ENCODE measurements around the gene CTNNA1.
A peak's percentile ranks its signal among the peaks of the same experiment; 100 is the strongest.
"Not testable (repeated sequence)": the region's sequence is repeated elsewhere in the genome, so short reads cannot be mapped to it uniquely, and the experiment has no call there.

CTNNA1 gene, protein sequence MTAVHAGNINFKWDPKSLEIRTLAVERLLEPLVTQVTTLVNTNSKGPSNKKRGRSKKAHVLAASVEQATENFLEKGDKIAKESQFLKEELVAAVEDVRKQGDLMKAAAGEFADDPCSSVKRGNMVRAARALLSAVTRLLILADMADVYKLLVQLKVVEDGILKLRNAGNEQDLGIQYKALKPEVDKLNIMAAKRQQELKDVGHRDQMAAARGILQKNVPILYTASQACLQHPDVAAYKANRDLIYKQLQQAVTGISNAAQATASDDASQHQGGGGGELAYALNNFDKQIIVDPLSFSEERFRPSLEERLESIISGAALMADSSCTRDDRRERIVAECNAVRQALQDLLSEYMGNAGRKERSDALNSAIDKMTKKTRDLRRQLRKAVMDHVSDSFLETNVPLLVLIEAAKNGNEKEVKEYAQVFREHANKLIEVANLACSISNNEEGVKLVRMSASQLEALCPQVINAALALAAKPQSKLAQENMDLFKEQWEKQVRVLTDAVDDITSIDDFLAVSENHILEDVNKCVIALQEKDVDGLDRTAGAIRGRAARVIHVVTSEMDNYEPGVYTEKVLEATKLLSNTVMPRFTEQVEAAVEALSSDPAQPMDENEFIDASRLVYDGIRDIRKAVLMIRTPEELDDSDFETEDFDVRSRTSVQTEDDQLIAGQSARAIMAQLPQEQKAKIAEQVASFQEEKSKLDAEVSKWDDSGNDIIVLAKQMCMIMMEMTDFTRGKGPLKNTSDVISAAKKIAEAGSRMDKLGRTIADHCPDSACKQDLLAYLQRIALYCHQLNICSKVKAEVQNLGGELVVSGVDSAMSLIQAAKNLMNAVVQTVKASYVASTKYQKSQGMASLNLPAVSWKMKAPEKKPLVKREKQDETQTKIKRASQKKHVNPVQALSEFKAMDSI

DNA sequence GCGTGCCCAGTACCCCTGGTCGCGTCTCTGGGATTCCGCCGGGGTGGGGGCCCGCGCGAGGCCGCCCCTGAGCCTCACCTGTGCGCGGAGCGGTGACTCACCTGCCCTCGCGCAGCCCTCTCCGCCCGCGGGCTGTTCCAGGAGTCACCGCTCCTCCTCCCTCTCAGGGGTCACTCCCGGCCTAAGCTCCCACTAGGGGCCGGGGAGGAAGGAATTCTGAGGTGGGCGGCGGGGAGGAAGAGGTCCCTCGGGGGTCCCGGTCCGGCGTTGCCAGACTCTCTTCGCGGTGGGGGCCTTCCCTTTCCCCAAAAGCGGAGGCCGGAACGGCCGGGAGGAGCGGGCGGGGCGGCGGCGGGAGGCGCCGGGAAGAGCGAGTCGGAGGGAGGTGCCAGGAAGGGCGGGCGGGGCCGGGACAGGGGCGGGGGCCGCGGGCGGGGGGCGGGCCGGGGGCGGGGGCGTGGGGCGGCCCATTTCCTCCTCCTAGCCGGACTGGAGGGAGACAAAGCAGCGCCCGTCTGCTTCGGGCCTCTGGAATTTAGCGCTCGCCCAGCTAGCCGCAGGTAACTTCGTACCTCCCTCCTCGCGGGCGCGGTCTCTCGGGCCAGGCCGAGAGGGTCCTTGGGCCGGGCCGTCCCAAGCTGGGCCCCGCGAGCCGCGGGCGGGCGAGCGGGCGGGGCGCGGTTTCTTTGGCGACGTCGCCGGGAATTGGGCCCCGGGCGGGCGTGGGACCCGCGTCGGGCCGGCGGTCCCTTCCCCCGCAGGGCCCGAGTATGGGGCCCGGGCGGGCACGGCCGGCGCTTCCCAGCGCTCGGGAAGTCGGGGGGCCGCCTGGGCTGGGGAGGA is at the start of gene CTNNA1:
Gene CTNNA1 (plus strand): TSS at position 475 of the 843 bp plus-strand sequence. CDS start 28,500 bp downstream, outside the sequence.
- peak; percentile 95 for DNase-seq (ENCODE audit: low spot score)

DNA sequence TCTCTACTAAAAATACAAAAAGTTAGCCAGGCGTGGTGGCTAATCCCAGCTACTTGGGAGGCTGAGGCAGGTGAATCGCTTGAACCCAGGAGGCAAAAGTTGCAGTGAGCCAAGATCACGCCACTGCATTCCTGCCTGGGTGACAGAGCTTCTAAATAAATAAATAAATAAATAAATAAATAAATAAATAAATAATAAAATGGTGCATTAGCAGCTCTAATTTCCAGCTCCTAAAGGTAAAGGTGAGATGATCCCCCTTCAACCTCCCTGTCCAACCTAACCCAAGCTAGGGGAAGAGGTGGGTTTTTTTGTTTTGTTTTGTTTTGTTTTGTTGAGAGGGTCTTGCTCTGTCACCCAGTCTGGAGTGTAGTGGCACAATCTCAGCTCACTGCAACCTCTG is 49.4 kb upstream of the CTNNA1 start:
- DNase-seq (ENCODE audit: low spot score): not testable (repeated sequence)

DNA sequence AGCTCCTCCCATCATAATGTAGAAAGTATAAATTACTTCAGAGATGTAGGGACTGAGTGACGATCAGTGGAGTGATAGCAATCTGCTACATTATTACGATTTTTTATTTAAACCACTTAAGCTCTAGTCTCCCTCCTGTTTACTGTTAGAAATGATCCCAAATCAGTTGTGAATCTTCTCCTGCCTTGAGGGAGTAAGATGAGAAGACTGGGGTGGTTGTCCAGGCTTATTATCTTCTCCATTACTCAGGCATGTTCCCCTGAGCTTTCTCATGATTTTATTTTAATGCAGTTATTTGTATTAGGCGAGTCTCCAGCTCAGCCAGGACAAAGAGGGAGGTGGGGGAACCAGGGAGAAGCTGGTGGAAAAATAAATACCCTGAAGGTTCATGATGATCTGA is 48.2 kb upstream of the CTNNA1 start:
- no peak for DNase-seq (ENCODE audit: low spot score)

DNA sequence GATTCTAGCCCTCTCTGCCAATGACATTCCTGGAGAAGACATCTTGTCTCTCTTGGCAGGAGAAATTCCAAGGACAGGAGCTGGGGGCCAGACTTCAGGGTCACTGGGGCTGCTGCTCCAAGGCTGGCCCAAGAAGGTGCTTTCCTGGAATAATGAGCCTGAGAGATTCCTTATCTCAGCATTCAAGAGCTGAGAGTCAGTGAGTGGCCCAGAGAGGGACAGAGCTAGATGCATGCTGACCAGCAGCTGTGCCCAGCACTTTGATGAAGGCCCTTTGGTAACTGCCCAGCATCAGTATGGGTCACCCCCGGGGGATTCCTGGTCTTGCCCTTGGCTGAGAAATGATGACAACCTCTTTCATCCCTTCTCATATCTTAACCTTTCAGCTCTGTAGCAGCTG is 47.7 kb upstream of the CTNNA1 start:
- no peak for DNase-seq (ENCODE audit: low spot score)

DNA sequence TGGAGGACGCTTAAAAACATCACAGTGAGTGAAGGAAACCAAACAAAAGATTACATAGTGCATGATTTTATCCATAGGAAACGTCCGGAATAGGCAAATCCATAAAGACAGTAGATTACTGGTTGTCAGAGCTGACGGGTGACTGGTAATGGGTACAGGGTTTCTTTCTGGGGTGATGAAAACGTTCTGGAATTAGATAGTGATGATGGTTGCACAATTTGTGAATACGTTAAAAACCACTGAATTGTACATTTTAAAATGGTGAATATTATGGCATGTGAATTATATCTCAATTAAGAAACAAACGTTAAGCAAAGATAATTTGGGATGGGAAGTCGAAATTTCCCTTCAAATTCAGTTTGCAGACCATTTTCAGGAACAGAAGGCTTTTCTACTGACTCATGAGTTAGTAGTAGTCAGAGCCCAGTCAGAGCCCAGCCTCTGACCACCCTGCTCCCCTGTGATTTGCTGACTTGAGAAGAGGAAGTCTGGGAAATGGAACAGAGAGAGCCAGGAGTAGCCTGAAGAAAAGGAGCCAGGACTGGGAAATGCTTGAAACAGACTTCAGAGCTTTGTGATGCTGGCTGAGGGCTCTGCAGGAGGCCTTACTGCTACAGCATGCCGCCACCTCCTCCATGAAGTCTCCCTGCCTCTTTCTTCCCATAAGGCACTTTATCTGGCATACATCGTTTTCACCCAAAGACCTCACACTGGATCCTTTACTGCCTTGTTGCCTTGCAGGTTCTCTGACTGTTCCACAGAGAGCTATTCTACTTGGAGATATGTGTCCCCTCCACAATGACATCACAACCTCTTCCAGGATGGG is 46.4 kb upstream of the CTNNA1 start:
- no peak for DNase-seq (ENCODE audit: low spot score)

DNA sequence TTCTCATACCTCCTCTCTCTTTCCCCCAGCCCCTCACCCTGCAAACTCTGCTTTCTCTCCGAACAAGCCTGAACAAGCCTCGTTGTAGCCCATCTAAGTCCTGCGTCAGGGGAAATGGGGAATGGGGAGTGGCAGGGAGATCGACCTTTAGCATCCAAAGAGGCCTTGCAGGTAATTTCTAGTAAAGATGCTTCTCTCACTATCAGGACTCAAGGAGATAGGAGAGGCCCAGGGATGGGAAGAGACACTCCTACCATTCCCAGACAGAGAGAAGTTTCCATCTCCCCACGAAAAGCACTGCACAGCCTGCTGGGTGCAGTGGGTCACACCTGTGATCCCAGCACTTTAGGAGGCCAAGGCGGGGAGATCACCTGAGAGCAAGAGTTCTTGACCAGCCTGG is 44.4 kb upstream of the CTNNA1 start:
- no peak for DNase-seq (ENCODE audit: low spot score)

DNA sequence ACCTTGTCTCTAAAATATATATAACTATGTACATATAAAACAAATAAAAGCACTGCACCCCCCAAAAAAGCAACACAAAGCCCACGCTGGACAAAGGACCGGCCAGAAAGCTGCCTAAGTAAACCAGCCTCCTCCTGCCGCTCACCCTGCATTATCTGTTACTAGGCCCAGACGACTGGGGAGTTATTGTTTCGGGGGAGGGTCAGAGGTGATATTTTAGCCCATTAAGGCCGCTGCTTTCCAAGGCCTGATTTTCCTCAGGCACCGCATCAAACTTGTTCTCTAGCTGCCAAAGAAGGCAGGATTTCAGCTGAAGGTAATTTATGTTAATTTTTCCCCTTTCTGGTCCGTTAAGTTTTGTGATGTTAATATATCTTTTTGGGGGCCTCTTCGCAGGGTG is 44.0 kb upstream of the CTNNA1 start:
- no peak for DNase-seq (ENCODE audit: low spot score)

DNA sequence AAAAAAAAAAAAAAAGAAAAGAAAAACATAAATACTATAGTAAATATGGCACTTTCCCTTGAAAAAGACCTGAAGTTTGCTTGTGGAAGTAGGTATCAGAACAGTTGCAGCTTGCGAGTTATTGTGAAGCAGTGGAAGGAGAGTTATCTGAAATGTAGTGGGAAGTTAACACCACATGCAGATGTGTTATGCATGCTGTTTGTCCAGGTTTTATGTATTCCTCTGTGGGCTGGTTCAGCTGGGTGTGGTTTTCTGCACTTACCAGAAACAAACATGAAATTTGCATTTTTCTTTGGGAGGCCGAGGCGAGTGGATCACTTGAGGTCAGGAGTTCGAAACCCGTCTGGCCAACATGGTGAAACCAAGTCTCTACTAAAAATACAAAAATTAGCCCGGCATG is 42.1 kb upstream of the CTNNA1 start:
- DNase-seq (ENCODE audit: low spot score): no peak

DNA sequence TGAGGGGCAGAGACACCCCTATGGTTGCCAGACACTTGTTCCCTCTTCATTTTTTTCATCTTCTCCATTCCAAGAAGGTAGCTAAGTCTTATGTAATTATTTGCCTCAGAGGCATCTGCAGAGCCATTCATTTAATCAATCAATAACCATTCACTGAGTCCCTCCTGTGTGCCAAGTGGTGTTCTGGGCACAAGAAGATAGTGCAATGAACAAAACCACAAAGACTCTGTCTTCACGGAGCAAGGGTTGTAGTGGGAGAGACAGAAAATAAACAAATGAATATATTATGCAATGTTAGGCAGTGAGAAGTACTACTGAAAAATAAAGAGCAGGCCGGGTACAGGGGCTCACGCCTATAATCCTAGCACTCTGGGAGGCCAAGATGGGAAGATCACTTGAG is 41.4 kb upstream of the CTNNA1 start:
- no peak for DNase-seq (ENCODE audit: low spot score)

DNA sequence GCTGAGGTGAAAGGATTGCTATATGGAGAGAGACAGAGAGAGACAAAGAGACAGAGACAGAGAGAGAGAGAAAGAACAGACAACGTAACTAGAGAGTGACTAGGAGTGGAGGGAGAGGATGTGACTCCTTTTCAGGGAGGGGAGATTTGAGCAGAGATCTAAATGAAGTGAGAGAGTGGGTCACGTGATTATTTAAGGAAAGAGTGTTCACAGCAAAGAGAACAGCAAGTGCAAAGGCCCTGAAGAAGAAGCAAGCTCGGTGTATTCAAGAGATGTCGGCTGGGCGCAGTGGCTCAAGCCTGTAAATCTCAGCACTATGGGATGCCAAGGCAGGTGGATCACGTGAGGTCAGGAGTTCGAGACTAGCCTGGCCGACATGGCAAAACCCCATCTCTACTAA is 40.9 kb upstream of the CTNNA1 start:
- DNase-seq (ENCODE audit: low spot score): no peak

DNA sequence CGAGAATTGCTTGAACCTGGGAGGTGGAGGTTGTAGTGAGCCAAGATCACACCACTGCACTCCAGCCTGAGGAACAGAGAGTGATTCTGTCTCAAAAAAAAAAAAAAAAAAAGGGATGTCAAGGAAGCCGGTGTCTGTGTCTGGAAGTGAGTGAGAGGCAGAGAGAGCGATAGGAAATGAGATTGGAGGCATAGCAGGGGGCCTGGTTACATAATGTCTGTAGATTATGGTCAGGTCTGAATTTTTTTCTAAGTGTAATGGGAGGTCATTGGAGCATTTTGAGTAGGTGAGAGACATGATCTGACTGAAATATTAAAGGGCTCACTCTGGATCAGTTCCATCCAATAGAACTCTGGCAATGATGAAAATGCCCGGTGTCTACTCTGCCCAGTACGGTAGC is 40.4 kb upstream of the CTNNA1 start:
- no peak for DNase-seq (ENCODE audit: low spot score)

DNA sequence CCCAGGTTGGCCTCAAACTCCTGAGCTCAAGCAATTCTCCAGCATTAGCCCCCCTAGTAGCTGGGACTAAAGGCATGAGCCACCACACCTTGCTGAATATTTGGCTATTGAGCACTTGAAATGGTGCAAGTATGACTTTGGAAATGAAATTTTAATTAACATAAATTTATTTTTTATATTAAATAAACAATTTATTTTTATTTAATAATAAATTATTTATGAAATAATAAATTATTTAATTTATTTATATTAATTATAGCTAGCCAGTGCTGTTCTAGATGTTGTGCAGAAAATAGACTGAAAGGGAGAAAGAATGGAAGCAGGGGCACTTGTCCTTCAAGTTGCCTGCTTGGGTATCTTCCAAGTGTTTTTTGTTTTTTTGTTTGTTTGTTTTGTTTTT is 40.0 kb upstream of the CTNNA1 start:
- no peak for DNase-seq (ENCODE audit: low spot score)

DNA sequence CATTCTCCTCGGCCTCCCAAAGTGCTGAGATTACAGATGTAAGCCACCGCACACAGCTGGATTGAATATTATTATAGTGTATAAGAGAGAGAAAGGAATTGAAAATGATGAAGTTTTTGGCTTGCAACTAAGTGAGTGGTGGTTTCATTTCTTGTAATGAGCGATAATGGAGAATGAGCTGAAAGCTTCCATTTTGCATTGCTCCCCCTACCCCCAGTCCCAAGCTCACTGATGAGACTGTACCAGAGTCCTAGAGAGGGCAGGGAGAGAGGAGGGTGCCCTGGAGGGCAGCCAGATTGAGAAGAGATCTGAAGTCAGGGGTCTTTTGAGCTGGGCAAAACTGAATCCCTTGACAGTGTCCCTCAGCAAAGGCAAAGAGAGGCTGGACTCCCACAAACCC is 38.5 kb upstream of the CTNNA1 start:
- no peak for DNase-seq (ENCODE audit: low spot score)

DNA sequence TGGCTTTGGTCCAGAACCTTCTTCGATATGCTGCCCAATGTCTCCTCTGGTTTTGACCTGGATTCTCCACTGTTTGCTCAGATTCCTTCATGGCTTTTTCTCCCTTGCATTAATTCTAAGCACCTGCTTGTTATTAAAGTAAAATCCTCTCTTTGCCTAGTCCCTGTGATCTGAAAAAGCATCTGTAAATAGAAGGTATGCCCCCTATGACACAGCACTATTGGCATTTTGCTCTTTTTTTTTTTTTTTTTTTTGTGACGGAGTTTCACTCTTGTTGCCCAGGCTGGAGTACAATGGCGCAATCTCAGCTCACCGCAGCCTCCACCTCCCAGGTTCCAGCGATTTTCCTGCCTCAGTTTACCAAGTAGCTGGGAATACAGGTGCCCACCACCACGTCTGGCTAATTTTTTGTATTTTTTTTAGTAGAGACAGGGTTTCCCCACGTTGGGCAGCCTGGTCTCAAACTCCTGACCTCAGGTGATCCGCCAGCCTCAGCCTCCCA is 37.2 kb upstream of the CTNNA1 start:
- not testable (repeated sequence) for DNase-seq (ENCODE audit: low spot score)

DNA sequence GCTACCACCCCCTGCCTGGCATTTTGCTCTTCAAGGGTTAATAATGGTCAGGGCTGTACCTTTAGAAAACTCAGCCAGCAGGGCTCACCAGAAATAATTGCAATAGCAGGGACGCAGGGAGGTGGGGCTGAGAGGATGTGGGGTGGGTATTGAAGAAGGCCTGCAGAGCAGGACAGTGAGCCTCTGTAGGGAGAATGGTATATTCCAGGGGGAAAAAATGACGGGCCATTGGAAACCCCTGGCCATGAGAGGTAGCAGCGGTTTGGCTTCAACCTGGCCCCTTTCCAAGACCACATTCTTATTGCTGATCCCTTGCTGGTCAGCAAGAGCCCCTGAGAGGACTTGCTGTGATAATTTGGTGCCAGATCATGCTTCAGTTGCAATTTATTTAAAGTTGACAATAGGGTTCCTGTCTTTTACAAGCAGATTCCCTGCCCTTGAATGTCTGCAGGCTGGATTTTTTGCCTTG is 36.7 kb upstream of the CTNNA1 start:
- peak; percentile 62 for DNase-seq (ENCODE audit: low spot score)

DNA sequence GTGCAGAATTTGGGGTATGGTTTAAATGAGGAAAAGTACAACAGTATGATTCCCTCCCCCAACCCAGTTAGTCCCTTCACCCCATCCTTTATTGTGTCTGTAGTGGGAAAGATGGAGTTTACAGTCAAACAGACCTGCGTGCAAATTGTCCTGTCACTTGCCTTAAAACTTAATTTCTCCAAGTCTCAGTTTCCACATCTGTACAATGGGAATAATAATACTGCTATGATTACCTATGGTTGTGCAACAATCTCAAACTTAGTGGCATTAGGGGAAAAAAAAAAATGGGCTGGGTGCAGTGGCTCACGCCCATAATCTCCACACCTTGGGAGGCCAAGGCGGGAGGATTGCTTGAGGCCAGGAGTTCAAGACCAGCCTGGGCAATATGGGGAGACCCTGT is 35.8 kb upstream of the CTNNA1 start:
- DNase-seq (ENCODE audit: low spot score): no peak

DNA sequence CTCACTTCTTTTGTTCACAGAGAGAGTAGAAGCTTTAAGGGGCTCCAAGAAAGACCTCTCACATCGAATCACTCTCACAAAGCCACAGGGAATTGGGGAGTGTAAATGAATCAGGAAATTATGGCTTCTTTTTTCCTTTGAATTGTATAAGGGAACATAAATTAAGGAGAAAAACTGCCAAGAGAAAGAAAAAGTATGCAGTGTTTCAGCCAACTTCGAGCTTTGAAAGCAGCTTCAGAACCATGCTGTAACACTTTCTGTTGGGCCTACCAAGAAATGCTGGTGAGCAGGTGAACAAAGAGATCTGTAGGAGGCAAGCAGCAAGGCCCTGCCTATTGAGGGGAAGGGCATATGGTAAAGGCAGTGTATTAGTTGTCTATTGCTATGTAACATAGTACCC is 33.4 kb upstream of the CTNNA1 start:
- DNase-seq (ENCODE audit: low spot score): no peak

DNA sequence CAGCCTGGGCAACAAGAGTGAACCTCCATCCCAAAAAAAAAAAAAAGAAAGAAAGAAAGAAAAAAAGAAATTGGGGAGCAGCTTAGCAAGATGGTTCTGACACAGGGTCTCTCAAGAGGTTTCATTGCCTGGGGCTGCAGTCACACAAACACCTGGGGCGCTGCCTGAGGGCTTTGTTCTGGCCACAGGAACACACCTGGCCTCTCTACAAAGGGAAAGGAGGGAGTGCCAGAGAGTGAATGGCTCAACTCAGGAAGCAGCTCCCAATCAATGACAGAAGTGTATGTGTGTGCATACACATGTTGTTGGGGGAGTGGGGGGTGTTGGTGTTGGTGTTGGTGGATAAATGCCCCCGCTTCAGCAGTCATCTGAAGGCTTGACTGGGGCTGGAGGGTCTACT is 32.4 kb upstream of the CTNNA1 start:
- DNase-seq (ENCODE audit: low spot score): no peak

DNA sequence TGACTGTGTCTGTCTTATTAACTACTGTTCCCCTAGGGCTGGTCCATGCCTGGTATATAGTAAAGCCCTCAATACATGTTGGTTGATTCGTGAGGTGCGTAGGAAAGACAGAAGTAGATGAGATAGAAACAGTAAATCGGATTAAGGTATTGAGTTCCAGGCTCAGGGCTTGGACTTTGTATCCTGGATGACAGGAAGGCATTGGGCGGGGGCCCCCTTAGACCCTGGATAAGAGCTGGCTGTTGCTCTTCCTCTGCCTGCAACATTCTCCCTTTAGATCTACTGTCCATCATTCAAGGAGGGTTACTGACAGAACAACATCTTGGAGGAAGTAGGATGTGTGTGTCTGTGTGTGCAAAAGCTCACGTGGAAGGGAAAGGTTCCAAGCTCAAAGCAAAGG is 31.2 kb upstream of the CTNNA1 start:
- no peak for DNase-seq (ENCODE audit: low spot score)

DNA sequence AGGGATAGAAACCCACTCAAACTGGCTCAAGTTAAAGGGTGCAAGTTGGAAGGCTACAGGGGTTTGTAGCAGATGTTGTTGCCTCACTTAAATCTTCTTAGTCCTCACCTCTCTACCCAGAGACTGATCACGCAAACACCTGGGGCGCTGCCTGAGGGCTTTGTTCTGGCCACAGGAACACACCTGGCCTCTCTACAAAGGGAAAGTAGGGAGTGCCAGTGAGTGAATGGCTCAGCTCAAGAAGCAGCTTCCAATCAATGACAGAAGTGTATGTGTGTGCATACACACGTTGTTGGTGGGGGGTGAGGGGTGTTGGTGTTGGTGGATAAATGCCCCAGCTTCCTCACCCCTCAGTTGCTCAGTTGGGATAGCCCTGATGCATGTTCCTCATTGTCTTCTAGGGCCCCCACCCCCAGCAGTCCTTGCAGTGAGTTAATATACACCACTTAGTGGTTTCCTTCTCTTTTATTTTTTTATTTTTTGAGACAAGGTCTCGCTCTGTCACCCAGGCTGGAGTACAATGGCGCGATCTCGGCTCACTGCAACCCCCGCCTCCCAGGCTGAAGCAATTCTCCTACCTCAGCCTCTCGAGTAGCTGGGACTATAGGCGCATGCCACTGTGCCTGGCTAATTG is 30.6 kb upstream of the CTNNA1 start:
- DNase-seq (ENCODE audit: low spot score): no peak

All from iPS-NIHi11 (cell line).